Neutrophil (primary cell): ENCODE data around the gene GASK1A.

Experiments
- H3K27ac ChIP-seq: fragments of 200-600 bp; sonication (generic); 2 replicates; pipeline ENCODE4 v1.5.1; 2016; ENCODE audit warnings: mild to moderate bottlenecking, moderate library complexity
- H3K27me3 ChIP-seq: fragments of 200-600 bp; sonication (generic); 2 replicates; pipeline ENCODE4 v1.6.0; 2016; ENCODE audit warnings: mild to moderate bottlenecking
- H3K36me3 ChIP-seq: fragments of 200-600 bp; sonication (generic); 2 replicates; pipeline ENCODE4 v1.5.1; 2017
- H3K4me1 ChIP-seq, 2 experiments: fragments of 200-600 bp in 1 of 2; sonication (generic) in 1 of 2; 1 replicate in 1 of 2; 2 replicates in 1 of 2; pipeline versions ENCODE4 v1.5.1 to v1.6.1; 2013 to 2016; ENCODE audit warnings: low read depth in 1 of 2, low read length in 1 of 2, mild to moderate bottlenecking in 1 of 2, moderate library complexity in 1 of 2; ENCODE audit not compliant: control insufficient read depth in 1 of 2, insufficient read depth in 1 of 2
- H3K4me3 ChIP-seq, 2 experiments: fragments of 200-600 bp in 1 of 2; sonication (generic) in 1 of 2; 1 replicate in 1 of 2; 2 replicates in 1 of 2; pipeline ENCODE4 v1.5.1; 2013 to 2016; ENCODE audit warnings: low read depth in 1 of 2, low read length in 1 of 2, mild to moderate bottlenecking in 1 of 2, moderate library complexity in 1 of 2
- H3K9me3 ChIP-seq: fragments of 200-600 bp; sonication (generic); 2 replicates; pipeline ENCODE4 v1.5.1; 2016
- CTCF ChIP-seq: fragments of 200-600 bp; sonication (generic); IDR thresholded peaks from 2 replicates; pipeline ENCODE4 v1.5.1; 2016; ENCODE audit warnings: antibody characterized with exemption

The GASK1A gene

GRCh38 chr3:42979044-42979972 lies at the start of gene GASK1A:
TSS of gene GASK1A (plus strand) at chr3:42979311. CDS start at chr3:42979643, 332 bp downstream.
- Histone ChIP-seq H3K27ac (no peak within 1 kb of the TSS), H3K36me3 (no peaks in the 10 kb centered on the region), H3K4me3 (peak within 1 kb of the TSS; percentile 34 to 50), H3K9me3 (no peaks in the 10 kb centered on the region), H3K4me1 (peaks cover 9 to 10% of the 10 kb centered on the region in 2 experiments), H3K27me3 (peaks cover 54% of the 10 kb centered on the region)
- TF ChIP-seq CTCF: no peak

- no peaks in the 10 kb centered on the region for H3K36me3 ChIP-seq
- no peak overlapping the region for H3K4me3 ChIP-seq
- H3K27ac ChIP-seq: no peak overlapping the region
- H3K4me1 ChIP-seq: no peaks in the 10 kb centered on the region
- TF ChIP-seq CTCF: no peak
- no peaks in the 10 kb centered on the region for H3K9me3 ChIP-seq
- peaks cover 12% of the 10 kb centered on the region for H3K27me3 ChIP-seq
Measured at GRCh38 chr3:42934111-42934510, 45.0 kb upstream of the GASK1A start.

GRCh38 chr3:42934910-42935309 lies 44.2 kb upstream of the GASK1A start:
- TF ChIP-seq CTCF: no peak
- no peaks in the 10 kb centered on the region for H3K9me3 ChIP-seq
- H3K27me3 ChIP-seq: peaks cover 12% of the 10 kb centered on the region
- H3K36me3 ChIP-seq: no peaks in the 10 kb centered on the region
- no peaks in the 10 kb centered on the region for H3K4me1 ChIP-seq
- no peak overlapping the region for H3K4me3 ChIP-seq
- H3K27ac ChIP-seq: no peak overlapping the region

- no peak overlapping the region for H3K4me3 ChIP-seq
- no peaks in the 10 kb centered on the region for H3K36me3 ChIP-seq
- H3K4me1 ChIP-seq: no peaks in the 10 kb centered on the region
- no peak overlapping the region for H3K27ac ChIP-seq
- peaks cover 12% of the 10 kb centered on the region for H3K27me3 ChIP-seq
- TF ChIP-seq CTCF: no peak
- H3K9me3 ChIP-seq: no peaks in the 10 kb centered on the region
Measured at GRCh38 chr3:42935472-42935871, 43.6 kb upstream of the GASK1A start.

GRCh38 chr3:42936157-42936981 lies 42.7 kb upstream of the GASK1A start:
- TF ChIP-seq CTCF: no peak
- H3K27ac ChIP-seq: no peak overlapping the region
- H3K4me3 ChIP-seq: no peak overlapping the region
- no peaks in the 10 kb centered on the region for H3K4me1 ChIP-seq
- H3K9me3 ChIP-seq: no peaks in the 10 kb centered on the region
- no peaks in the 10 kb centered on the region for H3K36me3 ChIP-seq
- H3K27me3 ChIP-seq: peaks cover 12% of the 10 kb centered on the region
